AG08395 (cell line): ENCODE data around the gene C2CD2.
A peak's percentile ranks its signal among the peaks of the same experiment; 100 is the strongest.
"Not testable (repeated sequence)": the region's sequence is repeated elsewhere in the genome, so short reads cannot be mapped to it uniquely, and the experiment has no call there.

ENCODE experiments used
- DNase-seq: peaks from one replicate; pipeline ENCODE4 v3.0.0; 2012; ENCODE audit warnings: mixed read lengths, low spot score

The C2CD2 gene

DNA sequence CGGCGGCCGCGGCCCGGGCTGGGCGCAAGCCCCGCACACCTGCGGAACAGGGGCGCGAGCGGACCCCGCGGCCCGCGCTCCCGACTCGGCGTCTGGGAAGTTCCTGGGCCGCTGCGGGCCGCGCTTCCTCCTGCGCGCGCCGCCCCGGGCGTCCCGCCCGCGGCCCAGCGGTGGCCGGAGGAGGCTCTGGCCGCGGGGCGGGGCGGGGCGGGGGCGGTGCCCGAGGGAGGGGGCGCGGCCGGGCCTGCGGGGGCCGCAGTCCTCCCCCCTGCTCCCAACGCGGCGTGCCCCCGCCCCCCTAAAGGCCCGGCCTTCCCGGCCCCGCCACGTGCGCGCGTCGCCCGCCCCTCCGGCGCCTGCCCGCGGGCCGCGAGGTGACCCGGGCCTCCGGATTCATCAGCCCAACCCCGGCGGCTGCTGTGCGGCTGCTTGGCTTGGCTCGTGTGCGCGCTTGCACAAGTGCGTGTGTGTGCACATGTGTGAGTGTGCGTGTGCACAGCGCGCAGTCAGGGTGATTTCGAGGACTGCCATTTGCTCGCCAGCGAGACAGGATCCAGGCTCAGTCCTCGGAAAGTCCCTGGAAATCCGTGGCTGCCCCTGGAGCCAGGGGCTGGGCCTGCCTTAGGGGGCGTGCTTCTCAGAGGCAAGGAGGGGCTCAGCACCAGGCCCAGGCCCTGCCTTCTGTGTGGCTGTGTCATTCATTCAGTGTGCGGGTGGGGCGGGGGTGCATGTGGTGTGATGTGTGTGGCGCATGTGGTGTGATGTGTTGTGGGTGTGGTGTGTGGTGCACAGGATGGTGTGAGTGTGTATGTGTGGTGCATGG, at the start of gene C2CD2:
Gene C2CD2, minus strand, starts transcription at position 188 of the 823 bp plus-strand sequence. CDS start 370 bp downstream, outside the sequence.
- peak; percentile 96 for DNase-seq

DNA sequence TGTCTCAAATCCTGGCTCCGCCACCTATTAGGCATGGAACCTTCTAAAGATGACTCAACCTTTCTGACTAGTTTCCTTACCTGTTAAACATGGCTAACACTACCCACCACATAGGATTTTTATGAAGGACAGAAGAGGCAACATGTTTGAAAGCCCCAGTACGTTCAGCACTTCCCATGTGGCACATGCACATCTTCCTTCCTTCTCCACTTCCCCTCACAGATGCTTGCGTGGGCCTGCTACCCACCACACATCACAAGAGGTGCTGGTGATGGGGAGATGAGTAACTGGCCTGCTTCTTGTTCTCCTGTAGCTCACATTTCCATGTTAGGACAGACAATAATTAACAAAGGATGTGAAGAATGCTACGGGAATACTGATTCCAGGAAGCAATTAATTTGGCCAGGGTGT, 49.2 kb upstream of the C2CD2 start:
- DNase-seq: peak; percentile 43

GRCh38 chr21:42002421-42002958, 48.7 kb upstream of the C2CD2 start:
- peak; percentile 83 for DNase-seq

DNA sequence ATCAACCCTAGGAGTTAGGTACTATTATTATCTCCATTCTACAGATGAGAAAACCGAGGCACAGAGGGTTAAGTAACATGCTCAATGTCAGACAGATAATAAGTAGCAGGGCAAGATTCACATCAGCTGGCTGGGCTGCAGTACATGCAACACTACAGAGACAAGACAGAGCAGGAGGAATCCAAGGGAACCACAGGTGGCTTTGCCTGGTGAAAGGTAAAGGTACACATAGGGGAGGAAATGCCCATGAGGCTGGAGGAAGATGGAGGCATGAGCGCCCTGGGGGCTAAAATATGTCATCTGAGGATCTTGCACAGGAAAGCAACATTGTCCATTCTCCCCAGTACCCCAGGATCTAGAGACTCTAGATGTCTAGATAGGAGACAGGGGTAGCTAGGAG, 48.0 kb upstream of the C2CD2 start:
- DNase-seq: no peak

DNA sequence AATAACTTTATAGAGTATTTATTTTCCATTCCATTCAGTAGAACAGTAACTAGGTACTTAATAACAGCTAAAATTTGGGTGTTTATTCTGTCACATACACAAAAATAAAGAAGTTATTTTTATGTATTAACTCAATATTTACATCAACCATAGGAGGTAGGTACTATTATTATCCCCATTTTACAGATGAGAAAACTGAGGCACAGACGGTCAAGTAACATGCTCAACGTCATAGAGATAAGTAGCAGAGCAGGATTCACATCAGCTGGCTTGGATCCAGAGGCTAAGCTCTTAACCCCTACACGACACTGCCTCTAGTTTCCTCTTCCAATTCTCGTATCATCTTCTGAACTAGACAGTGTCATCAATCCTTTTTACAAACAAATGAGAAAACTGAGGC, 47.1 kb upstream of the C2CD2 start:
- no peak for DNase-seq

DNA sequence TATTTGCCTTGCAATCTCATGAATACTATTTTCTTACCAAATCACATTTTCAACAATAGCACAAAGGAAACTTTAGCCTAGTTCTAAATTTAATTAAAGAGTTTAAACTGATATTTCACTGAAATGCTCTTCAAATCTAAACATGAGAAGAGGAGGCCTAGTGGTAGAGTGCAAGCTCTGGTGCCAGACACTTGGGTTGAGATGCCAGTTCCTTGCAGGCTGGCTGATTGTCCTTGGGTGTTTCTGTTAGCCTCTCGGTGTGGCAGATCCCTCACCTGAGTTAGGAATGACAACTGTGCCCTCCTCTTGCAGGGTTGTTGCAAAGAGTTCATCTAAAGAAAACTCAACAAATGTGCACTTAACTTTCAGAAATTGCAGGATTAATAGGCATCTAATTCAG, 43.8 kb upstream of the C2CD2 start:
- DNase-seq: no peak

GRCh38 chr21:41995577-41995976, 41.8 kb upstream of the C2CD2 start:
- no peak for DNase-seq

DNA sequence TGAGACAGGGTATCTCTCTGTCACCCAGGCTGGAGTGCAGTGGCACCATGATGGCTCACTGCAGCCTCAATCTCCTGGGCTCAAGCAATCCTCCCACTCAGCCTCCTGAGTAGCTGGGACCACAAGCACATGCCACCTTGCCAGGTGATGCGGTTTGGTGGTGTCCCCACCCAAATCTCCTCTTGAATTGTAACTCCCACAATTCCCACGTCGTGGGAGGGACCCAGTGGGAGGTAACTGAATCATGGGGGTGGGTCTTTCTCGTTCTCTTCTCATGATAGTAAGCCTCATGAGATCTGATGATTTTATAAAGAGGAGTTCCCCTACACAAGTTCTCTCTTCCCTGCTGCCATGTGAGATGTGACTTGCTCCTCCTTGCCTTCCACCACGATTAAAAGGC, 40.8 kb upstream of the C2CD2 start:
- not testable (repeated sequence) for DNase-seq

DNA sequence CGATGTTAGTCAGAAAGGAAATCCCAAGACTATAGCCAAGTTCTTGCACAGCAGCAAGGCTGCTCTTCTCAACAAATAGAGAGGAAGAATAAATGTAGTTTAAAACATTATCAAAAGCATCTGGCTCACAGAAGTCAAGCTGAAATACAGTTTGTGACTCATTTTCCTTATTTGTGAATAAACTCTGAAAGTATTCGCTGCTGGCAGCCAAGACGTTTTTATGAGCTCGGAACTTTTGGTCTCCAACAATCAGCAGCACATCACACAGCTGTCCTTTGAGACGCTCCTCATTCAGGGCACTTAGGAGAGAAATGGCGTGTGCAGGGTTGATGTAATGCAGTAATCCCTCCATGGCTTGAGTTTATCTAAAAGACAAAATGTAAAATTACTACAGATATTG, 39.9 kb upstream of the C2CD2 start:
- peak; percentile 83 for DNase-seq

- no peak for DNase-seq
Measured at GRCh38 chr21:41992576-41992975, 38.8 kb upstream of the C2CD2 start.

DNA sequence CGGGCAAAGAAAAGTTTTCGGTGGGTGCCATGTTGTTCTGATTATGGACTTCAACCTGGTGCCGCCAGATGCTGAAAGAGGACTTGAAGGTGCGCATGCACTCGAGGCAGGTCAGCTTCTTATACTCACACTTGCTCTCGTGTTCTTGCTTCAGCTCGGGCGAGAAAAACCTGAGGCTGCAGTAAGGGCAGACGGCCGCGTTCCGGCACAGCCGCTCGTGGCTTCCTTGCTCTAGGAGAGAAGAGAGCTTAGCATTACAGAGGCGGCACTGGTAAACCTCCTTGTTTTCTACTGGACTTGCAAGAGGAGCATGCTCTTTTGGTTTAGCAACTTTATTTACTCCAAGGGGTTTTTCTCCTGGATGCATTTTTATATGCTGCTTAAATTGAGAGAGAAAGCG, 37.8 kb upstream of the C2CD2 start:
- DNase-seq: no peak

DNA sequence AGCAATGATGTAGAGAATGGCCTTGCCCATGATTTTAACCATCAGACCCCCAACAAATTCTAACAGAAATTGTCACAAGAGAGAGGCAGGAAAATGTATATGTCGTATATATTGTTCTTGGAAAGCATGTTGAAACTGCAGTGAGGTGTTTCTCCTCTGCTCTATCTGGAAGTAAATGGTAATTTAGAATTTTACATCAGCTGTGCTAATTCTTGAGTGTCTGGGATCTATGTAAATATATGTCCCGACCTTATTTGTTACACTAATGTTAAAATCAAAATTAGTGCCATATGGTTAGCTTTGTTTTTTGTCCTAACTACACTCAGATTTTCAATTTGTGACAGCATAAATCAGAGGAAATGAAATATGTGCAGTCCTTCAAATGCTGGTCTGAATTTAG, 35.9 kb upstream of the C2CD2 start:
- DNase-seq: no peak

GRCh38 chr21:41987310-41987709, 33.5 kb upstream of the C2CD2 start:
- DNase-seq: no peak

DNA sequence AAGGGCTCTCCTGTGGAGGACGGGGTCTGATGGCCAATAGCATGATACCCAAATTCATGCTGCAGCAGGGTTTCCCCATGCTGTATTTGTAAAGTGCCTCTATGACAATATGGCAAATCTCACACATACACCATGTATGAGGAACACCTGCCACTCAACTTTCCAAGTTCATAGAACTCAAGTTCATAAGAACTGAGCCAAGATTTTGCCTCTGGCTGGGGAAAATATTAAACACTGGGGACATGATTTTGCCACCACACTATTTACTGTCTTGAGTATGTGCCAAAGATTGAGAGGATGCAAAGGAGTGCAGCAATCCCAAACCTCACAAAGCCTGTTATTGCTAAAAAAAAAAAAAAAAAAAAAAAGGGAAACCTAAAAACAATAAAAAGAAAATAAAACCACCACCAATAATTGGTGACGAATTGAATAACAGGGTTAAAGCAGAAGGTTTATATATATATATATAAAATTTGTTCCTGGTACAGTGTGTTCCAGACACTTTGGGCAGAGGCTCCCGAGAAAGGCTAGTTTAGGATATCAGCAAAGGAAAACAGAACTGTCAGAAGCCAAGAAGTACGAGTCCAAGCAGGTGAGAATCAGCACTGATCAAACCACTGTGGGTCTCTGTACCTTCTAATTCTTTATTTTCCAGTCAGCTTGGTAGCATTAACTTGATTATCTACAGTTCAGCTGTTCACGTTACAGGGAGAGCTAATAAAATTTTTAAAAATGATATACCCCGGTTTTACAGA, 32.0 kb upstream of the C2CD2 start:
- no peak for DNase-seq

DNA sequence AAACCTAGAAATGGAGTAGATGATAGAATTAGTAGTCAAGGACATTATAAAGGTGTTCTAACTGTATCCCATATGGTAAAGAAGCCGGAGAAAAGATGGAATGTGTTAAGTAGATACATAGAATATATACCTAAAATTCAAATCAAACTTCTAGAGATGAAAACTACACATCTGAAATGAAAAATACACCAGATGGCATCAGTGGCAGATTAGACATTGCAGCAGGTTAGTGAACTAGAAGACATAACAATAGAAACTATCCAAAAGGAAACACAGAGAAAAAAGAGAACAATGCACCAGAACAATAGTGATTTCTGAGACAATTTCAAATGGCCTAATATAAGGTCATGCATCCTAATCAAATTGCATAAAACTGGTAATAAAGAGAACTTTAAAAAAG, 29.4 kb upstream of the C2CD2 start:
- DNase-seq: no peak

GRCh38 chr21:41980561-41980960, 26.7 kb upstream of the C2CD2 start:
- no peak for DNase-seq

DNA sequence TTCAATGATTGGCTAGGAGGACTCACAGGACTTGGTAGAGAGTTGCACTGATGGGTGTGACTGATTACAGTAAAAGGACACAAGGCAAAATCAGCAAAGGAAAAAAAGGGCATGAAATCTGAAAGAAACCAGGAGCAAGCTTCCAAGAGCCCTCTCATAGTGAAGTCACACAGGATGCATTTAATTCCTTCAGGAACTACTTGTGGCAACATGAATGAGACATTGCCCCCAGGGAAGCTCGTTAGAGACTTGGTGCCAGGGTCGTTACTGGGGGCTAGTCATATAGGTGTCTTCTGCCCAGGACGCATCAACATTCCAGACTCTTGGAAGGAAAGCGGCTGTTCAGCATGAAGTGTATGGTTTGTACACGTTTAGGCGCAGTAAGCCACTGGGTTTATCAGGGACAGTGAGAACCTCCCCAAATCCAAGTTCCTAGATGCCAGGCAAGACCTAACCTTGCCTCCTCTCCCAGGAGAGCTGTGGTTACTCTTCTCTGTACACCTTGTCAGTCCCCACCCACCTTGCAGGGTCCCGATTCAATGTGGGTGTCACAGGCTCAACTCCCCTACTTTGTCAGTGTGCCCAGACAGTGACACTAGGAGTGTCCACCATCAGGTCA, 26.0 kb upstream of the C2CD2 start:
- no peak for DNase-seq

GRCh38 chr21:41979335-41979734, 25.5 kb upstream of the C2CD2 start:
- DNase-seq: no peak

GRCh38 chr21:41977034-41977950, 23.5 kb upstream of the C2CD2 start:
- no peak for DNase-seq

DNA sequence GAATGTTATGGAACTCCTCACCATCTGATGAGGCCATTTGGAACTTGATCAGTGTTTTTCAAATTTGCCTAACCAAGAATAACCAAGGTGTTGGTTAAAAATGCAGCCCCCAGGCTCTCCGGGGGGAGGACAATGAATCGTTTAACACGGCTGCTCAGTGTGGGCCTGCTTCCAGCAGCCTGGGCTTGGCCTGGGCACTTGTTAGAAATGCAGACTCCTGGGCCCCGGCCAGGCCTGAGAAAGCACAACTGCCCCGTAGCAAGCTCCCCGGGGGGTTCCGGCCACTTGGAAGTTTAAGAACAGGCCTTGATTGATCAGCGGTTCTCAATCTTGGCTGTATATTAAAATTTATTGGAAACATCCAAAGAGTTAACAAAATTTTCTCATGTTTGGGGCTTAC, 22.8 kb upstream of the C2CD2 start:
- no peak for DNase-seq

GRCh38 chr21:41975391-41976272, 21.8 kb upstream of the C2CD2 start:
- no peak for DNase-seq
